ENCODE measurements around the gene REX1BD.

DNA sequence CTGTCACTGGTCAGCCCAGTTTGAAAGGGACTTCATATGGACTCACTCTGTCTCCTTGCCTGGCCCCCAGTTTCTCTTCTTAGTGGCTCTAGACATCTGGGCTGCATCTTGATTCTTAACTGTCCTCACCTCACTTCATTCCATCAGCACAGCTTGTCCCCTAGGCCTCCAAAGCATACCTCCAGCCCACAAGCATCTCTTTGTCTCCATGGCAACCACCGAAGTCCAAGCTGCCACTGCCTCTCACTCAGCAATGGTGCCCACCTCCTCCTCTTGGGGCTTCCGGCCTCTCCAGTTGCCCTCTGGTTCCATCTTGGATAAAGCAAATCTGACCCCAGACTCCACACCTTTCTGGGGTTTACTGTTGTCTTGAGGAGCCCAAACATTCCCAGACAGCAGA, 38.3 kb downstream of the REX1BD start:
- TF ChIP-seq, protein P1, sequence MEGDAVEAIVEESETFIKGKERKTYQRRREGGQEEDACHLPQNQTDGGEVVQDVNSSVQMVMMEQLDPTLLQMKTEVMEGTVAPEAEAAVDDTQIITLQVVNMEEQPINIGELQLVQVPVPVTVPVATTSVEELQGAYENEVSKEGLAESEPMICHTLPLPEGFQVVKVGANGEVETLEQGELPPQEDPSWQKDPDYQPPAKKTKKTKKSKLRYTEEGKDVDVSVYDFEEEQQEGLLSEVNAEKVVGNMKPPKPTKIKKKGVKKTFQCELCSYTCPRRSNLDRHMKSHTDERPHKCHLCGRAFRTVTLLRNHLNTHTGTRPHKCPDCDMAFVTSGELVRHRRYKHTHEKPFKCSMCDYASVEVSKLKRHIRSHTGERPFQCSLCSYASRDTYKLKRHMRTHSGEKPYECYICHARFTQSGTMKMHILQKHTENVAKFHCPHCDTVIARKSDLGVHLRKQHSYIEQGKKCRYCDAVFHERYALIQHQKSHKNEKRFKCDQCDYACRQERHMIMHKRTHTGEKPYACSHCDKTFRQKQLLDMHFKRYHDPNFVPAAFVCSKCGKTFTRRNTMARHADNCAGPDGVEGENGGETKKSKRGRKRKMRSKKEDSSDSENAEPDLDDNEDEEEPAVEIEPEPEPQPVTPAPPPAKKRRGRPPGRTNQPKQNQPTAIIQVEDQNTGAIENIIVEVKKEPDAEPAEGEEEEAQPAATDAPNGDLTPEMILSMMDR (IDR thresholded peaks at IDR 0.05) = no peak
- TF ChIP-seq POLR2A (IDR thresholded peaks at IDR 0.05) = no peak

All from right lobe of liver (tissue), 4 donors.